Midbrain (tissue), 1 donor: ENCODE measurements around the gene EGR4.
A peak's percentile ranks its signal among the peaks of the same experiment; 100 is the strongest.
"Not testable (repeated sequence)": the region's sequence is repeated elsewhere in the genome, so short reads cannot be mapped to it uniquely, and the experiment has no call there.

Experiments used
- DNase-seq: peaks from one replicate; lab custom pipeline; 2025; lab: John Stamatoyannopoulos, UW

EGR4 gene

DNA sequence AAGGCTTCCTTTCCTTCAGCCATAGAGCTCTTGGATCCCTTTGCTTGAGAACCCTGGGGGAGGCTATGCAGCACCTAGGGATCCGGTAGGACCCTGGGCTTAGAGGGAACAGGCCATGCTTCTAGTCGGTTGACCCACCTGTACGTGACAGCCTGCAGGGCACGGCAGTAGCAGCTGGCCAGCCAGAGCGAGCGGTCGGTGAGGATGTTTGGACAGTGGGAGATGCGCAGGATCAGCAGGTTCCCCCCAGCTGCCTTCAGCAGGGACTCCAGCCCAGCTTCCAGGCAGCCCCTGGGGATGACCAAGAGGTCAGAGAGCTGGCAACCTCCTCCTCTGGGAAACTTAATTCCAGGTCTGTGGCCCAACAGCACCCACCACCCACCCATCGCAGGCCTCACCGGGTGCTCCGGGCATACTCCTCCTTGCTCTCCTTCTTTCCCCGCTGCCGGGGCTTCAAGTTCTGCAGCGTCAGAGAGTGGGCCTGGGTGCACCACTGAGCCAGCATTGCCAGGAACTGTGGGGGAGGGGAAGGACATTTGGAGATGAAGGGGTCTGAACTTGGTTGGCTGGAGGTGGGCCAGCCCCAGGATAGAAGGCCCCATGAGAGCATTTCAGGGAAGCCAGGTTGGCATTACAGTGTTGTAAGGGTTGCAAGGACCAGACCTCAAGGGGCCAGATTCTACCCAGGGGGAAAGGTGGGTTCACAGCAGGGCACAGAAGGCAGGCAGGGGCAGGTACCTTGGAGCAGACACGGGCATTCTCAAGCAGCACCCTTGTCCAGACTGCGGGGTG lies 29.6 kb downstream of the EGR4 start:
- no peak for DNase-seq

DNA sequence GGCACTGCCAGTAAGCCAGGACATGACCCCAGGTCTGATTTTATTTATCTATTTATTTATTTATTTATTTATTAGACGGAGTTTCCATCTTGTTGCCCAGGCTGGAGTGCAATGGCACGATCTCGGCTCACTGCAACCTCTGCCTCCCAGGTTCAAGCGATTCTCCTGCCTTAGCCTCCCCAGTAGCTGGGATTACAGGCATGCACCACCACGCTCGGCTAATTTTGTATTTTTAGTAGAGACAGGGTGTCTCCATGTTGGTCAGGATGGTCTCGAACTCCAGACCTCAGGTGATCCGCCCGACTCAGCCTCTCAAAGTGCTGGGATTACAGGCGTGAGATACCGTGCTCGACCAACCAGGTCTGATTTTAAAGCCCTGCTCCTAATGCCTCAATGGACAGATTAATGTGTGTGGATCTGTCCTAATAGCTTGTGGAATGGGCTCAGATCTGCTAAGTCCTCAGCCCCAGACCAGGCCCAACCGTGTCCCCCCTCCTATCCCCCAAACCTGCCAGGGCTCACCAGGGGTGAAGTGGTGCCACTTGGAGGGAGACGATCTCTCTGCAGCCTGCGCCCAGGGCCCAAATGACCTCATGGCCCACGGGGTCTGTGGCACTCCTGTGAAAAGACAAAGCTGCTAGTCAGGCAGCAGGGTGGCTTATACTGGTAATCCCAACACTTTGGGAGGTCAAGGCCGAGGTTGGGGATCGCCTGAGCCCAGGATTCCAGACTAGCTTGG lies 30.5 kb downstream of the EGR4 start:
- DNase-seq, result not testable (repeated sequence)

DNA sequence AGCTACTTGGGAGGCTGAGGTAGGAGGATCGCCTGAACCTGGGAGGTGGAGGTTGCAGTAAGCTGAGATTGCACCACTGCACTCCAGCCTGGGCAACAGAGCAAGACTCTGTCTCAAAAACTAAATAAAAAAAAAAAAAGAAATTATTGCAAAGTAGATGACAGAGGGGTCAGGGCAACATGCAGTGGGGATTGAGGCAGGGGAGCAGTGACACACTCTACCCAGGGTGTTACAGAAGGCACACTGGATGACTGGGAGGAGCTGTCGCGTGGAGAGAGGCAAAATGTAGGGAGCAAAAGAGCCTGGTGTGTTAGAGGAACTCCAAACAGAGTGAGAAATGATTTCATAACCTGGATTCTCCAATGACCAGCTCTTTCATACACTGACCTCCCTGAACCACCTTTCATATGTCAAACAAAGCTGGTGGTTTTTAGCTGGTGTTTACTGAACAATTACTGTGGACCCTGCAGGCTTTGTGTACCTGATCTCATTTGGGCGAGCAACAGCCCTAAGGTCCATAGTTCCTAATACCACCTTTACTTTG lies 31.2 kb downstream of the EGR4 start:
- DNase-seq, result no peak

DNA sequence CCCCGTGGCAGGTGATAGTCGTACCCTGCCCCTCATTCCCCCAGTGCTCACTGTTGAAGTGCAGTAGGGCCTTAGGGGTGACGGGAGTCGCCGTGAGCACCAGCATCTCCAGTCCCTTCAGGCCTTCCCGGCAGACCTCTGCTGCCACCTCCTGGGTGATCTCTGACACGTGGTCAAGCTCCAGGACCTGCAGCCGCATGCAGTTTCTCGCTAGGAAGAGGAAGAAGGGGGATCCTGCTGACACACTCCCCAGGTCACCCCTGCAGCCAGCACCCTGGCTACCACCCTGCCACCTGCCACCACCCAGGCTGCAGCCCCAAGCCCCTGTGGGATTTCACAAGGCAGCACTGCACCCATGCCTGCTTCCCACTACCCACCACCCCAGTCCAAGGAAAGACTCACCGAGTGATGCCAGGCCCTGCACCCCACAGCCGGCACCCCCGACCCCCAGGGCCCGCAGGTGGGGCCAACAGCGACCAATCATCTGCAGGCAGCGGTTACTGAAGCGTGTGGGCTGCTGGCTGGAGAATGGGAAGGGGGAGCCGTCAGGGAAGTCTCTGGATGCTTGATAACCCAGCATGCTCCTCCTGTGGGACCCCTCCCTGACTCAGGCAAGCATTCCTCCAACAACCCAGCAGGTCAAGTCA lies 32.9 kb downstream of the EGR4 start:
- peak; percentile 20 for DNase-seq

DNA sequence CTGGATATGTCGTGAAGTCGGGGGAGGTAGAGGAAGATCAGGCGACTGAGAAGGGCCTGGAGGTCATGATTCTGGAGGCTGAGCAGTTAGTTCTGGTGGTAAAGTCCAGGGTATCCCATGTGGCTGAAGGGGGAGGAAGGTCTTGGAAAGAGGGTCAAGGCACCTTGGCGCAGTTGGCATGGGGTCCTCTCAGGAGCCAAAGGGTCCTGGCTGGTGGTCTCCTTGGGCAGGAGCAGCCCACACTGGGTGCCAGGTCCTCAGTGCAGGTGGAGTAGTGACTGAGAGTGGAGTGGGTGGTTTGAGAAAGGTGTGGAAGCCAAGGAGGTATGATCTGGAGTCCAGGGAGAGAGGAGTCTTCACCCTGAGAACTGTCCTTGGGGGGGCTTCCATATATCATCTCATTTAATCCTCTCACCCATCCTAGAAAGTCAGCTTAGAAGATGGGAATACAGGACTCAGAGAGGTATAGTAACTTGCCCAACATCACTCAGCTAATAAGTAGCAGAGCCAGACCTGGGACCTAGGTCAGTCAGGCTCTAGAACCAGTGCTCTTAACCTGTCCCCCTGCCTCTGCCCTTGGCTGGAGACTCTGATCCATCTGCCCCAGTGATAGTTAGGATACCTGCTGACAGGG lies 33.5 kb downstream of the EGR4 start:
- DNase-seq, result no peak

DNA sequence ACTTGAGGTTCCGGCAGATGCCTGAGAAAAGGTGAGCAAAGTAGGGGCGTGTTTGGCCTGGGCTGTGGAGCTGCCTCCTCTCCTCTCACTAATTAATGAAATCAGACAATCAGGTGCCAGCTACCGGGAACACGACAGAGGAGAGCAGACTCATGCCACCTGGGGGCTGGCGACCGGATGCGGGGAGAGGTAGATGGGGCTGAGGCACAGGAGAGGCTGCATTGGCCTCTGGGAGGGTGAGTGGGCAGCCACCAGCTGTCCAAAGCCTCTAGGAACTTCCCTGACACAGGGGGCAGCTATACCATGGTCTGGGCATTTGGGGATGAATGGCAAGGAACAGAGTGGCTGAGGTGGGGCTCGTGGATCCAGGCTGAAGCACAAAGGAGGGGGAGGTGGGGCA lies 34.1 kb downstream of the EGR4 start:
- DNase-seq, result no peak

DNA sequence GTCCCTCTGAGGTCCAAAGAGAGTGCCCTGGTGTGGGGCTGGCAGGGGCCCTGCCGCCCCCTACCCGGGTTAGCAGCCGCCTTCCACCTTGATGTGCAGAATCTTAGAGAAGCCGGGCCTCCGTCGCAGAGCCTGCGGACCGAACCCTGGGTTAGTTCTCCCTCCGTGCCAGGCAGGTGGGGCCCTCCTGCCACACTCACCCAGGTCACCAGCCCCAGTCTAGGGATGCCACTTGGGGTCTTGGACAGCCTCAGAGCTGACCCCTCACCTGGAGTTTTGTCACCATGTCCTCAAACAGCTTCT lies 34.5 kb downstream of the EGR4 start:
- DNase-seq, result no peak

DNA sequence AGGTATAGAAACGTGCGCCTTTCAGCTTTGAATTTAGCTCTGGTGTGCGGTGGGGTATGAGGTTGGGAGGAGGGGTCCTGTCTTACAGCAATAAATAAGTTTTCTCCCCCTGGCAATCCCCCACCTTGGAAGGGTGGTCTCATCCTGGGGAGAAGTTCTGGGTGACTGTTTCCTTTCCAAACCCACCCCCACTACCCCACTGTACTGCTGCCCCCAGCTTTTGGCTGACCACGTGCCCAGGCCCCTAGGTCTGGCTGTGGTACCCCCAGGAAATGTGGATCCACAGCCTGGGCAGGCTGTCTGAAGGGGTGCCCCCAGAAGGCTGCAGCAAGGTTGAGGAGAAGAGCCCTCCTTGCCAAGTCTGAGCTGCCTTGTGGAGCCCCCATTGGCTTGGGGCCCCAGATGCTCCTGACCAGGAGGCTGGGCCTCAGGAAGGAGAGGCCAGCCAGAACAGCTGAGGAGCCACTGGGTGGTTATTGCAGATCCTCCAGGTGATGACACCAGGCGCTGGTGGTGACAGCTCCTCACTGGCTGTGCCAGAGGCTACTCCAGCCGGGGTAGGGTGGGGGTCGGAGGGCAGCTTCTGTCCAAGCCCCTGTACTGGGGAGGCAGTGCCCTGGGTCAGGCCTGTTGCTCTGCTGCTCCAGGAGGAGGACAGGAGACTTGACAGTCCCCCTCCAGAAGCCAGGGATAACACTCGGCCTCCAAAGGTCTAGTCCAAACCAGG lies 35.0 kb downstream of the EGR4 start:
- DNase-seq, result no peak

DNA sequence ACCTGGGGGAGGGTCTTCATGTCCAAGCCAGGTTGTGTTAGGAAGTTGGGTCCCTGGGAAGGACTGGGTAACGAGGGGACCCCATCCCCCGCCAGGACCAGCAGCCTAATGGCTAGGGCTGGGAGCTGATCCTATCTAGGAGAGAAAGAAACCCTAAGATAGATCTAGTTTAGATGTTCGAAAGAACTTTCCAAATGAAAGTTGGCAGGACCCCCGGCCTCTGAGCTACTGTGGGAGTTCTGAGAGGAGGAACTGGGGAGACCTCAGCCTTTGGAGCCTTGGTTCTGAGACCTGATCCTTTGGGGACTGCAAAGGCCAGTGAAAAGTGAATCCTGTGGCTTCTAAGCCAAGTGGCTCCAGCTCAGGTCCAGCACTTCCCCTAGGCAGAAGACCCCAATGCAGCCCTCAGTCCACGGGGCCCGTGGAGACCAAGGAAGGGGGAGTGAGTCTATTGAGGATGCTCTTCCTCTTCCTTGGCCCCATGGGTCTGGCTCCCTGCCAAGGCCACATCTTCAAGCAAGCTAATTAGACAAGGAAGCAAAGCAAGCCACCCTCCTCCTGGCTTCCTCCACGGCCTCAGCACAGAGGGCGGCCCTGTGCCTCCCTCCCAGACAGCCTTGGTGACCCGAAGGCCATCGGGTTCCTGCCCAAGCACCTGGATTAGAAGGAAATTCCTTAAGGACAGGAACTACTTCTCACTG lies 35.8 kb downstream of the EGR4 start:
- no peak for DNase-seq

DNA sequence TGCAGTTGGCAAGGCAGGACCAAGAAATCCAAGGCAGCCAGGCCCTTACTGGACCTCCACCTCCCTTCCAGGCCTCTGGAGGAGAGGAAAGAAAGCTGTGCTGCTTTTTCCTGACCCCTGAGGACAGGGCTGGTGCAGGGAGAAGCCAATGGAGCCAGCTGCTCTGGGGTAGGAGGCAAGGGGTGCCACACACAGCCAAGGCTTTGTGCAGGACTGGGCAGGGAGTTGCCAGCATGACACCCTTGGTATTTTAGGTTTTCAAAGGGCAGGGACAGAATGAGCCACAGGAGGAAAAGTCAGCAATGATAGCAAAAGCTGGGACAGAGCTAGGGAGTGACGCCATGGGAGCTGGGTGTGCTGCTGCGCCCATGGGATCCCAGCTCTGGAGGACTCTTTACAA lies 36.3 kb downstream of the EGR4 start:
- no peak for DNase-seq

DNA sequence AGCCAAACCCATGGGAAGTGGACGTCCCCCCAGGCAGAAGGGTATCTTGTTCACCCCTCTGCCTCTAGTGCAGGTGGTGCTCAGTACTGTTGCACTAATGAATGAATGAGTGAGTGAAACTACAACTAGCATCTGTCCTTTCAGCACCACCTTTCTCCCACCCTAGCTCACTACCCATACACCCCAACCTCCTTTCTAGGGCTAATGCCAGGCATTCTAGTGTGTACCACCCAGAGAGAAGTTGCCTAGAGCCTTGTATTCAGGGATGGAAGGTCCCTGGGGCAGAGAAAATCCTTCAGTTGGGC lies 36.8 kb downstream of the EGR4 start:
- no peak for DNase-seq

DNA sequence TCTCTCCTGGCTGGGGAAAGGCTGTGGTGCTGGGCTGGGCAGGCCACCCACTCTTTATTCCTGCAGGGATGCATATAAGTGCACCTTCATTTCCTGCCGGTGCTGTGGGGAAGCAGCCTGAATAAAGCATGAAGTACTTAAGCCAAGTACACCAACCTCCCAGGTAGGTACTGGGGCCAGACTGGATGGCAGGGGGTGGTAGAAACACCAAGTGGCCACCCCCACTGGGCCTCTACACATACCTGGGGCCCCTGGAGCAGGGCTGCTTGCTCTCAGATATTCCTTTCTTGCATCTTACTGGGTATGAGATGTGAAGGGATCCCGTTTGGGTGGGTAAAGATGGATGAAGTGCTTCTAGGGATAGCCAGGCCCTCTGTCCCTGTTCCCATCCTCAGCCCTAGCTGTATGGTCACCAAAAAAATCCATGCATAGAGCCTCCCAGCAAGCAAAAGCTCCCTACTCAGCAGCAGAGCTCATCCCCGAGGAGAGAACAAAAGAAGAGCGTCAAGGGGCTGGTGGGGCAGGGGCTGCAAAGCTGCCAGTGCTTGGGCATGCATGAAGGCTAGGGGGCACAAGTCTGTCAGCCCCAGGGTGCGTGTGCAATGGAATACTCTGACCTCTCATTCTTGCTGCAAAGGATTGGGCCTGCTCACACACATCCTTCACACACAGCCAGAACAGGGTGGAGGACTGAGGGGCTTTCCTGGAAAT lies 37.3 kb downstream of the EGR4 start:
- DNase-seq, result no peak

DNA sequence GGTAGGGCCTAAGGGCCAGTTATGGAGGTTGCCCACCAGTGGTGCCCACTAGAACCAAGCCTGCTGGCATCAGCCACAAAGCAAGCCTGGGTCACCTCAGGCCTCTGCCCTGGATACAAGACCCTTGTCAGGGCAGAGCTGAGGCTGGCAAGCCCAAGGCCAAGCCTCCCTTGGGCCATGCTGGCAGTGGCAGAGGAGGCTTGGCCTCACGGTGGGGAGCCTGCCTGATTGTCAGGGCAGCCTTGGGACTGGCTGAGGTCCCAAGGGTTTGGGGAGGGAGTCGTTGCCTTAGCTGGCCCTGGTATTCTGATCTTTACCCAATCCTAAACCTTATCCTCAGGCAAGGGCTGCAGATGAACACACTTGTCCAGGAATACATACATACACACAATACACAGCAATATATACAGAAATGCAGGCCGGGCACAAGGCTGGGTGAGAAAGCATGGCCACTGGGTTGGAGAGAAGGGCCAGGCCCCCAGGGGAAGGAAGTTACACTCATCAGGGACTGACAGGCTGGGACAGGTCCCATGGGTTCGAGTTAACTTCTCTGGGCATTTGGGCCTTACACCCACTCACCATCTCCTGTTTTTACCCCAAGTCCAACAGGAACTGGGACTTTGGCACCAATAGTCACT lies 38.2 kb downstream of the EGR4 start:
- no peak for DNase-seq

DNA sequence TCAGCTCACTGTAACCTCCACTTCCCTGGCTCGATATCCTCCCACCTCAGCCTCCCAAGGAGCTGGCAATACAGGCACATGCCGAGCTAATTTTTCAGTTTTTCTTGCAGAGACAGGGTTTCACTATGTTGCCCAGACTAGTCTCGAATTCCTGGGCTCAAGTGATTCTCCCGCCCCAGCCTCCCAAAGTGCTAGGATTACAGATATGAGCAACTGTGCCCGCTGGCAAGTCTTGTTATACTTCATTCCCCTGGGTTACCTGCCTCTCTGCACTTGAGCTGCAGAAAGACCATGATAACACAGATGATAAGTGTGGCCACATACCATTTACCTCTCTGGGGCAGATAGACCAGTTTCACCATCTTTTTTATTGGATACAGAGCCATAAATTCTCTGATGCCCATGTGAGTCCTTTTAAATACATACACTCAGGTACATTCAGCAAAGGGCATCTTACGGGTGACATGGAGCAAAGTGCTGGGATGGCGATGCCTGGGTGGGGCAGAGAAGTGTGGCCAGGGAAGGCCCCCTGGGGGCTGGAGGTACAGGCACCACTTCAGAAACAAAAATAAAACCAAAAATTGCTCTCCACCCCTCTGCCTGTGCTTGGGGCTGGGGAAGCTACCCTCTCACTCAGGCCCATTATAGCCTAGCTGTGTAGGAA lies 38.9 kb downstream of the EGR4 start:
- DNase-seq, result no peak

DNA sequence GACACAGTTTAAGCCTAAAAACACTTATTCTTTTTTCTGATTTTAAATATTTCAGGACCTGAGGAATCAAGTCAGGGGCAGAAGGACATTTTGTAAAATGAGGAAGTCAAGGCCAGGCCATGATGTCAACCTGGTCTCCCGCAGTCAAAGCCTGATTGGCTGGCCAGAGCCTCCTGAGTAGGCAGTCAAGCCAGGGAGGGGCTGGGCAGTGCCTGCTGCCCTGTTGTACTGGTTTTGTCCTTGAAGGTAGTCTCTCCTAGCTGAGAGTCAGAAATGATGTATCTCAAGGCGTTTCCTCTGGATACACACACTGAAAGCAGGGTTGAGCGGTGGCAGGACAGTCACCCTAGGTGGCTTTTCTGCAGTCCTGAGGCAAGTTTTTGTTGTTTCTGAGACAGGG lies 39.4 kb downstream of the EGR4 start:
- DNase-seq, result no peak

DNA sequence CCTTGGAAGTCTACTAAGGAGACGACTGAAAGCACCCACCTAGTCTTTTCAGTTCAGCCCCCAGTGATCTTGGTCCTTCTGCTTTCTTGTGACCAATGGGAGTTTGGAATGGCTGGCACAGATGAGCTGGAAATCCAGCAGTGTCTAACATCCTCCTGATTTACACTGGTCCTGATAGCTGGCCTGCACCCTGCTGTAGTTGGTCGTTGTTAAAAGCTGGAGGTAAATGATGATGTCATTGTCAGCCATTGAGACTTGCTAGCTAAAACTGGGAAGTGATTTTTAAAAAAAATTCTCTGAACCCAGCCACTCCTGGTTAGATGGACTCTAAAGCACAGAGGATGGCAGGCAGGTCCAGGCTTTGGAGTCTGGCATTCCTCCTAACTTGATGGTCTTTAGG lies 39.9 kb downstream of the EGR4 start:
- no peak for DNase-seq

DNA sequence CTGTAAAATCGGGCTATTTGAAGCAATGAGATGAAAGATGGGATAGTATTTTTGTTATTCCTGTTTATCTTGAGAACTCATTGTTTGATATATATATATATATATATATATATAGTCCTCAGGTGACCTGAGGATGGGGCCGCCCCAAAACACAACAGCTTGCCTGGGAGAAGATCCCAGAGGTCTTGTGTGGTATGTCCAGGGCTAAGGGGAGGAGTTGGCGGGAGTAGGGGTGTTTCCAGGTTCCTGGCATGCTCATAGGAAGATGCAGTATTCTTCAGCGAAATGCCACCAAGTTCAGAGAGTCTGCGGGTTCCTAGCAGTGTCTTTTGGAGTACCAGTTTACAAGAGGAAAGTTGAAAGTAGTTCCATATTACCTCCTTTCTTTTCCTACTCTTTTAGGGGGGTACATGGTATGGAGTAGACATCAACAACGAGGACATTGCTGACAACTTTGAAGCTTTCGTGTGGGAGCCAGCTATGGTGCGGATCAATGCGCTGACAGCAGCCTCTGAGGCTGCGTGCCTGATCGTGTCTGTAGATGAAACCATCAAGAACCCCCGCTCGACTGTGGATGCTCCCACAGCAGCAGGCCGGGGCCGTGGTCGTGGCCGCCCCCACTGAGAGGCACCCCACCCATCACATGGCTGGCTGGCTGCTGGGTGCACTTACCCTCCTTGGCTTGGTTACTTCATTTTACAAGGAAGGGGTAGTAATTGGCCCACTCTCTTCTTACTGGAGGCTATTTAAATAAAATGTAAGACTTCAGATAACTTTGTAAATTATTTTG lies 40.9 kb downstream of the EGR4 start:
- DNase-seq, result no peak

DNA sequence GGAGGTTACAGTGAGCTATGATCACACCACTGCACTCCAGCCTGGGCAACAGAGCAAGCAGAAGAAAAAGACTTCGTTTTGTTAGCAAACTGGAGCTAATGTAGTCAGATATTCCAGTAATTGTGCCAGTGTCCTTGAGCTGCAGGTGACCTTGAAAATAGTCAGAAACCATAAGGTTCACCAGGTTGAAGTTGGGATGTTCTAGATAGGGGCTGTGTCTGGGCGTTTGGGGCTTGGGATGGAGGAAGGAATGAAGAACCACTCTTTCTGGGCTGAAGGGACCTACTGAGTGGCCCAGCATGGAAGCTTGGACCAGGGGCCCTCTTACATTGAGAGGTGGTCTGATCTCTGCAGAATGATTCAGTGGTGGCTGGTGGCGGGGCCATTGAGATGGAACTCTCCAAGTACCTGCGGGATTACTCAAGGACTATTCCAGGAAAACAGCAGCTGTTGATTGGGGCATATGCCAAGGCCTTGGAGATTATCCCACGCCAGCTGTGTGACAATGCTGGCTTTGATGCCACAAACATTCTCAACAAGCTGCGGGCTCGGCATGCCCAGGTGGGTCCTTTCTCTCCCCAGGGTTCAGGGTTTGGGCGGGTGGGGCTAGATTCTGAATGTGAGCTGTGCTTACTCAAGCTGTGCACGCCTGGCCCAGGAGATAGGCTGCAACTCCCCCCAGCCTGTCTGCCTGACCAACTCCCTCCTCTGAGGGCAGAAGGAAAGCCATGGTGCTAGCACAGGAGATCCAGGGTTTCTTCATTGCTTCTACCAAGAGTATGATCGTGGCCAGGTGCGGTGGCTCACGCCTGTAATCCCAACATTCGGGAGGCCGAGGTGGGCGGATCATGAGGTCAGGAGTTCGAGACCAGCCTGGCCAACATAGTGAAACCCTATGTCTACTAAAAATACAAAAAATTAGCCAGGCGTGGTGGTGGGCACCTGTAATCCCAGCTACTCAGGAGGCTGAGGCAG lies 42.2 kb downstream of the EGR4 start:
- no peak for DNase-seq
